Fibroblast of lung (primary cell): ENCODE measurements around the gene LPCAT3. TPM values are rescaled to one million over a fixed set of nuclear protein-coding genes. Genes with fewer than 3 reads are reported as not detected.

Experiments used
- DNase-seq, 2 donors: peaks; one replicate each; pipeline versions ENCODE4 v3.0.0 to v3.0.0-alpha.2; 2010; ENCODE audit warnings: low read depth in 2 of 2
- H2AFZ ChIP-seq: 2 replicates; pipeline ENCODE4 v1.5.1; 2012; ENCODE audit warnings: low read length, control low read depth, inconsistent platforms
- H3K27ac ChIP-seq: 2 replicates; pipeline ENCODE4 v1.5.1; 2011; ENCODE audit warnings: low read length, control low read depth; ENCODE audit not compliant: insufficient read depth
- H3K27me3 ChIP-seq: 2 replicates; pipeline ENCODE4 v1.5.1; 2011; ENCODE audit warnings: mild to moderate bottlenecking, low read length; ENCODE audit not compliant: control insufficient read depth, insufficient read depth
- H3K36me3 ChIP-seq: 2 replicates; pipeline ENCODE4 v1.5.1; 2011; ENCODE audit warnings: low read length; ENCODE audit not compliant: control insufficient read depth, insufficient read depth
- H3K4me1 ChIP-seq: 2 replicates; pipeline ENCODE4 v1.5.1; 2011; ENCODE audit warnings: low read length; ENCODE audit not compliant: control insufficient read depth, insufficient read depth; ENCODE audit errors: extremely low read depth
- H3K4me2 ChIP-seq: 2 replicates; pipeline ENCODE4 v1.5.1; 2011; ENCODE audit warnings: low read length, control low read depth; ENCODE audit not compliant: insufficient read depth; ENCODE audit errors: extremely low read depth
- H3K4me3 ChIP-seq, 4 experiments: fragments of 200-600 bp in 1 of 4; sonication (generic) in 1 of 4; replicated peaks in 1 of 4; 2 replicates each; pipeline ENCODE4 v1.5.1; 2011 to 2016; ENCODE audit warnings: low read length in 4 of 4, low read depth in 3 of 4, mild to moderate bottlenecking in 3 of 4, control low read depth in 2 of 4, inconsistent platforms in 1 of 4, mixed read lengths in 1 of 4; ENCODE audit not compliant: insufficient read depth in 1 of 4; ENCODE audit errors: control extremely low read depth in 1 of 4
- H3K79me2 ChIP-seq: 2 replicates; pipeline ENCODE4 v1.5.1; 2012; ENCODE audit warnings: mild to moderate bottlenecking, low read length, inconsistent platforms; ENCODE audit not compliant: control insufficient read depth, insufficient read depth
- H3K9ac ChIP-seq: 2 replicates; pipeline ENCODE4 v1.5.1; 2011; ENCODE audit warnings: mild to moderate bottlenecking, low read length, control low read depth; ENCODE audit not compliant: insufficient read depth
- H3K9me3 ChIP-seq: 2 replicates; pipeline ENCODE4 v1.5.1; 2012; ENCODE audit warnings: low read depth, low read length; ENCODE audit not compliant: control insufficient read depth, insufficient read depth
- H4K20me1 ChIP-seq: 2 replicates; pipeline ENCODE4 v1.5.1; 2011; ENCODE audit warnings: low read length; ENCODE audit not compliant: control insufficient read depth, insufficient read depth; ENCODE audit errors: extremely low read depth
- EZH2 ChIP-seq: IDR thresholded peaks from 2 replicates; pipeline ENCODE4 v1.5.1; 2012; ENCODE audit warnings: low read length, control low read depth, mild to moderate bottlenecking; ENCODE audit errors: missing control alignments
- polyA plus RNA-seq, 2 donors: library from polyadenylated mRNA; depleted of rRNA in 1 of 2; stranded (reverse) in 1 of 2; unstranded in 1 of 2; fragments of >200 nt; gene quantifications; 2 replicates each; pipeline ENCODE4 v1.2.1, GENCODE V29; 2011 to 2012; ENCODE audit warnings: missing spikeins in 1 of 2
- total RNA-seq: library from RNA; depleted of rRNA; stranded (reverse); fragments of >200 nt; gene quantifications from 2 replicates; pipeline ENCODE4 v1.2.1, GENCODE V29; 2014
- TF ChIP-seq, protein P1 (sequence below), 2 donors: IDR thresholded peaks in 1 of 2; conservative IDR thresholded peaks in 1 of 2; 1 replicate in 1 of 2; 2 replicates in 1 of 2; pipeline ENCODE4 v1.5.1; 2011 to 2012; ENCODE audit warnings: low read length in 2 of 2, control low read depth in 1 of 2, inconsistent platforms in 1 of 2, low read depth in 1 of 2, mild to moderate bottlenecking in 1 of 2

The LPCAT3 gene
- total and polyA plus RNA-seq, 2 donors (not counting 1 experiment from before 2014, with no cell fraction given), result 11.4 to 54.0 TPM

GRCh38 chr12:6954316-6955107 lies 63.8 kb downstream of the LPCAT3 start:
- TF ChIP-seq, protein P1, sequence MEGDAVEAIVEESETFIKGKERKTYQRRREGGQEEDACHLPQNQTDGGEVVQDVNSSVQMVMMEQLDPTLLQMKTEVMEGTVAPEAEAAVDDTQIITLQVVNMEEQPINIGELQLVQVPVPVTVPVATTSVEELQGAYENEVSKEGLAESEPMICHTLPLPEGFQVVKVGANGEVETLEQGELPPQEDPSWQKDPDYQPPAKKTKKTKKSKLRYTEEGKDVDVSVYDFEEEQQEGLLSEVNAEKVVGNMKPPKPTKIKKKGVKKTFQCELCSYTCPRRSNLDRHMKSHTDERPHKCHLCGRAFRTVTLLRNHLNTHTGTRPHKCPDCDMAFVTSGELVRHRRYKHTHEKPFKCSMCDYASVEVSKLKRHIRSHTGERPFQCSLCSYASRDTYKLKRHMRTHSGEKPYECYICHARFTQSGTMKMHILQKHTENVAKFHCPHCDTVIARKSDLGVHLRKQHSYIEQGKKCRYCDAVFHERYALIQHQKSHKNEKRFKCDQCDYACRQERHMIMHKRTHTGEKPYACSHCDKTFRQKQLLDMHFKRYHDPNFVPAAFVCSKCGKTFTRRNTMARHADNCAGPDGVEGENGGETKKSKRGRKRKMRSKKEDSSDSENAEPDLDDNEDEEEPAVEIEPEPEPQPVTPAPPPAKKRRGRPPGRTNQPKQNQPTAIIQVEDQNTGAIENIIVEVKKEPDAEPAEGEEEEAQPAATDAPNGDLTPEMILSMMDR (conservative IDR thresholded peaks at IDR 0.05 in 1 of 2, IDR thresholded peaks at IDR 0.05 in 1 of 2; ENCODE audit: low read depth in 1 of 2, low read length in 2 of 2), result no peak
- no peak for TF ChIP-seq EZH2
- DNase-seq, result no peak
- Histone ChIP-seq H3K9me3 (no peaks in the 10 kb centered on the region), H3K27ac (no peak overlapping the region), H4K20me1 (no peaks in the 10 kb centered on the region), H3K27me3 (no peaks in the 10 kb centered on the region), H3K4me1 (no peaks in the 10 kb centered on the region), H3K36me3 (no peaks in the 10 kb centered on the region), H2AFZ (no peak overlapping the region), H3K9ac (no peak overlapping the region), H3K4me2 (no peak overlapping the region), H3K79me2 (no peaks in the 10 kb centered on the region), H3K4me3 (no peak overlapping the region)

DNA sequence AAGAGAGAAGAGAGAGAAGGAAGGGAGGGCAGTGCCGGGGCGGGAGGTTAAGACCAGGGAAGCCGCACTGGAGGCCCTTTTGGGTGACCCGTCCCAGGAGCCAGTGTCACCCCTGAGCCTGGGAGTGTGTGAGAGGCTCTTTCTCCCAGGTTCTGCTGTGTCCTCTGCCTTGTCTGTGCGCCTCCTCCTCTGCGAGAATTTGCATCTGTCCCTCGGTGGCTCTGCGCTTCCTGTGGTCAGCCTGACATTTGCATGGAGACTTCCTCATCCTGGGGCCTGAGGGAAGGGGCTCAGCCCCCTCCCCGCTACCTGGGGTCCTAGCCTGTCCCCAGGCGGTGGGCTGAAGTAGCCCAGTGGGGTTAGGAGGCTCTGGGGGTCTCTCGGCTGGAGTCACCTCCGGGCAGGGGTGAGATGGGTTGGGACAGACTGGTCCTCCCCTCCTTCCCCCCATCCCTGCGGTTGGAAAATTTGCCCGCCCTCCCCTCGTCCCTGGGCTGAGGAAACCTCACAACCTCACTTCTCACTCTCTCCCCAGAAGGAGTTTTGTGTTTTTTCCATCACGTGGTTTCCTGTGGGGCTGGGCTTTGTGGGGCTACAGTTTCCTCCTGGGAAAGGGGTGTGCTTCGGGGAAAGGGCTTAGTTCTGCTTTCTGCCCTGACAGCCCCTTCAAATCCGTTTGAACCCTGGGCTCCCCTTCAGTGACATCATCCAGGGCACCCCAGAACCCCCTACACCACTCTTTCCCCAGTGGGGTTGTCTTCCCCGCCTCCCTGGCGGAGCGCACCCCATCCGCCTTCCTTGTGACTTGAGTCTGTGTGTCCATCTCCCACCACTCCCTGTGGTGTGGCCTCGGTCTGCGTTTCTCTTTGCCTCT lies 64.6 kb downstream of the LPCAT3 start:
- no peak overlapping the region for H3K4me2 ChIP-seq
- H2AFZ ChIP-seq, result no peak overlapping the region
- DNase-seq, result peak in 1 of 2 donors; percentile 36
- no peaks in the 10 kb centered on the region for H3K4me1 ChIP-seq
- TF ChIP-seq, protein P1 (conservative IDR thresholded peaks at IDR 0.05 in 1 of 2, IDR thresholded peaks at IDR 0.05 in 1 of 2; ENCODE audit: low read depth in 1 of 2, low read length in 2 of 2), result no peak
- no peak for TF ChIP-seq EZH2
- no peak overlapping the region for H3K9ac ChIP-seq
- no peaks in the 10 kb centered on the region for H3K79me2 ChIP-seq
- no peaks in the 10 kb centered on the region for H3K9me3 ChIP-seq
- no peak overlapping the region for H3K27ac ChIP-seq
- H3K4me3 ChIP-seq, result no peak overlapping the region
- H4K20me1 ChIP-seq, result no peaks in the 10 kb centered on the region
- H3K36me3 ChIP-seq, result no peaks in the 10 kb centered on the region
- H3K27me3 ChIP-seq, result no peaks in the 10 kb centered on the region

DNA sequence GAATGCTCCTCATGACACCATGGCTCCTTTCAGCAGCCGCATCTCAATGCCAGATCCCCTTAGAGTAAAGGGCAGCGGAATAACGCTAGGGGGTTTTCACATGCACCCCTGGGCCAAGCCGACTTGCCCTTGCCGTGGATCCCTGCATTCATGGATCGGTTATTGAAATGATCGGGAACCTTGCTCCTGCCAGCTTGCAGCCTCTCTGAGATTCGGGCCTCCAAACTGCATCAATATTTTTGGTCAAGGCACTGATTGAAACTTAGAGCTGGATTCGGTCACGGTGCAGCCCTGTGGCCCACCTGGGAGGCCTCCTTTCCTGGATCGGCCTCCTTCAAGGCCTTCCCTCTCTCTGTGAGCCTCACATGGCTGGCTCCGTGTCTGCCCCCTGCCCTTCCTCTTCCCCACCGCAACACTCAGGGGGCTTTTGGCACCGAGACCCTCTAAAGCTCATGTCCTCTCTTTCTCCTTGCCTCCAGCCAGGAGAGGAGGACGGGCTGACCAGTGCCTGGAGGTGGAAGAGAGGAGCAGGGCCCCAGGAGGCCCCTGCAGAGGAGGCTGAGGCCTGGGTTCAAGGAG lies 65.3 kb downstream of the LPCAT3 start:
- Histone ChIP-seq H3K36me3 (no peaks in the 10 kb centered on the region), H3K4me2 (no peak overlapping the region)

More for the DNA sequence above, 65.3 kb downstream of the LPCAT3 start:
- no peaks in the 10 kb centered on the region for H3K4me1 ChIP-seq
- H3K9ac ChIP-seq, result no peak overlapping the region
- H3K4me3 ChIP-seq, result no peak overlapping the region
- H3K79me2 ChIP-seq, result no peaks in the 10 kb centered on the region
- TF ChIP-seq, protein P1 (conservative IDR thresholded peaks at IDR 0.05 in 1 of 2, IDR thresholded peaks at IDR 0.05 in 1 of 2; ENCODE audit: low read depth in 1 of 2, low read length in 2 of 2), result no peak
- TF ChIP-seq EZH2, result no peak
- H2AFZ ChIP-seq, result no peak overlapping the region
- no peak overlapping the region for H3K27ac ChIP-seq
- no peak for DNase-seq
- H3K9me3 ChIP-seq, result no peaks in the 10 kb centered on the region
- no peaks in the 10 kb centered on the region for H3K27me3 ChIP-seq
- H4K20me1 ChIP-seq, result no peaks in the 10 kb centered on the region
